Measurements from ENCODE around the gene RXFP4. TPM values are rescaled to one million over a fixed set of nuclear protein-coding genes. Genes with fewer than 3 reads are reported as not detected.

RXFP4 gene
- total RNA-seq, 1 experiment from 2014 or later, result not detected

- H3K56ac ChIP-seq (ENCODE audit: insufficient read length, low read depth, low read length), result no peak overlapping the region
- no peak overlapping the region for H3K23ac ChIP-seq (ENCODE audit: insufficient read length, low read depth, low read length)
- WGBS (ENCODE audit: extremely low coverage, insufficient read length, low lambda C conversion rate), result no CpG with 5 or more reads among the region's 2 CpGs
- Mint-ChIP-seq H3K27ac (no peak overlapping the region), H3K4me3 (no peak overlapping the region), H3K27me3 (ENCODE audit: low read depth) (no peaks in the 10 kb centered on the region), H3K36me3 (ENCODE audit: insufficient read depth in 1 of 3, low read depth in 3 of 3) (peaks cover 19 to 52% (median 51%) of the 10 kb centered on the region in 3 experiments; a peak in 6 of 7 replicates), H3K4me1 (no peaks in the 10 kb centered on the region), H3K9me3 (no peaks in the 10 kb centered on the region)
- no peak overlapping the region for H2AFZ ChIP-seq (ENCODE audit: low read length)
- H2BK120ac ChIP-seq (ENCODE audit: low read depth, low read length, poor library complexity, severe bottlenecking), result no peak overlapping the region
- no peak overlapping the region for H3K14ac ChIP-seq (ENCODE audit: insufficient read depth, low read length)
- no peak overlapping the region for H4K5ac ChIP-seq (ENCODE audit: insufficient read length, low read depth, low read length)
- no peaks in the 10 kb centered on the region for H3K27me3 ChIP-seq (ENCODE audit: insufficient read depth, low read length)
- H2BK20ac ChIP-seq (ENCODE audit: low read depth, low read length, poor library complexity, severe bottlenecking), result no peak overlapping the region
- H3K4me2 ChIP-seq (ENCODE audit: insufficient read depth, insufficient read length, low read length), result no peak overlapping the region
- no peak overlapping the region for H4K91ac ChIP-seq (ENCODE audit: insufficient read length, low read depth, low read length)
- no peaks in the 10 kb centered on the region for H3K79me2 ChIP-seq (ENCODE audit: insufficient read depth, low read length)
- H4K20me1 ChIP-seq (ENCODE audit: control insufficient read depth, insufficient read depth, insufficient read length), result no peaks in the 10 kb centered on the region
- no peaks in the 10 kb centered on the region for H3K23me2 ChIP-seq (ENCODE audit: insufficient read length, low read depth, low read length, poor library complexity, severe bottlenecking)
- H2BK5ac ChIP-seq (ENCODE audit: insufficient read length, low read length), result no peak overlapping the region
- no peaks in the 10 kb centered on the region for H3K9me3 ChIP-seq (ENCODE audit: control insufficient read depth, low read depth, low read length)
- no peak overlapping the region for H2BK15ac ChIP-seq (ENCODE audit: low read depth, low read length)
- no peak overlapping the region for H2BK12ac ChIP-seq (ENCODE audit: insufficient read length, low read depth, low read length)
- TF ChIP-seq CTCF (conservative IDR thresholded peaks at IDR 0.05), result no peak
- no peak overlapping the region for H3K27ac ChIP-seq (ENCODE audit: insufficient read length, low read depth, low read length)
- H3K79me1 ChIP-seq (ENCODE audit: insufficient read depth, low read depth, low read length, poor library complexity, severe bottlenecking), result no peaks in the 10 kb centered on the region
- H3K4me1 ChIP-seq (ENCODE audit: insufficient read depth, low read length), result no peaks in the 10 kb centered on the region
- DNase-seq, result no peak
- H2AK5ac ChIP-seq (ENCODE audit: insufficient read length, low read length), result no peak overlapping the region
- H3K18ac ChIP-seq (ENCODE audit: insufficient read length, low read depth, low read length), result no peak overlapping the region
- H3T11ph ChIP-seq (ENCODE audit: low read length), result no peak overlapping the region
- H4K8ac ChIP-seq (replicated peaks; ENCODE audit: insufficient read length, low read depth, low read length), result no peak overlapping the region
- H3K4ac ChIP-seq (ENCODE audit: low read depth, low read length), result no peak overlapping the region
- no peak overlapping the region for H3K9ac ChIP-seq (ENCODE audit: extremely low read depth, insufficient read length, low read length)
These were observed 42.5 kb upstream of the RXFP4 start for GRCh38 chr1:155898888-155899287.
